ENCODE data around the gene PTPRR.

Gene PTPRR

GRCh38 chr12:70842136-70842535 is 78.4 kb downstream of the PTPRR start:
- Histone ChIP-seq H3K36me3 (ENCODE audit: control insufficient read depth in 4 of 4, insufficient read depth in 4 of 4, low read length in 3 of 4) (no peaks in the 10 kb centered on the region), H3K4me1 (ENCODE audit: control extremely low read depth in 1 of 4, control insufficient read depth in 4 of 4, insufficient read depth in 4 of 4, low read length in 3 of 4) (no peaks in the 10 kb centered on the region), H3K4me3 (ENCODE audit: control insufficient read depth in 1 of 7, extremely low read depth in 1 of 7, insufficient read depth in 4 of 7, low read depth in 2 of 7, low read length in 6 of 7) (no peak overlapping the region), H3K9me3 (ENCODE audit: control extremely low read depth in 1 of 5, control insufficient read depth in 4 of 5, insufficient read depth in 2 of 5, low read depth in 1 of 5, low read length in 4 of 5) (no peaks in the 10 kb centered on the region), H3K27ac (ENCODE audit: insufficient read depth in 1 of 2, low read depth in 1 of 2, low read length in 2 of 2, poor library complexity in 1 of 2, severe bottlenecking in 2 of 2) (no peak overlapping the region), H3K27me3 (replicated peaks in 2 of 5; ENCODE audit: control insufficient read depth in 4 of 5, insufficient read depth in 5 of 5, low read length in 4 of 5) (no peaks in the 10 kb centered on the region)
- no peak for DNase-seq
- WGBS (ENCODE audit: insufficient coverage): 100% methylated on average over 1 of the region's 1 CpG
- ChIA-PET POLR2A (no interaction called here), CTCF (no interaction called here)

DNA sequence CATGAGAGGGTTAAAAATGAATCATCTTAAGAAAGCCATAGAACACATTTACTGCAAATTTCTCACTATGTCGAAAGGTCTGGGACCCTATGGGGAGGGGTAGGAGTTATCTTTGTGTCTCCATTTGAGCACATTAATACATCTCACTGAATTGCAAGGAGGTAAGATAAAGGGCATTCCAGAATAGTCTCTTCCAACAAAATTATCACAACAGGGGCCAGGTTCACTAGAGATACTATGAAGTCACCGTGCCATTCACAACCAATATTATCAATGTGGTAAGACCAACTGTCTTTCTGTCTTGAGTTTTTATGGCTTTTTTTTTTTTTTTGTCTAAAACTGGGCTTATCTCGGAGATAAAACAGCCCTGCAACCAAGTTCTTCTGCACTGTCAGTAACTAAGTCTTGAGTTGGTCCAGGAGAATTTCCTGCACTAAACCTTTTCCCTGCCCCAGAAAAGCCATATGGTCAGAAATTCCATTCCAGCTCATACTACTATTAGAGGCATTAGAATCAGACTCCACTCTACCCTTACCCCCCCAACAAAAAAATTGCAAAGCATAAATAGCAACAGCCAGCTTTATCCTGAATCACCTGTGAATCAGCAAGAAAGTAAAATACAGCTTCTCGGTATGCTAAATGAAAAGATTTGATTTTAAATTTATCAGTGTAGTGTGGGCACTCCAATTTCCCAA is 79.7 kb downstream of the PTPRR start:
- no CpG with 5 or more reads among the region's 4 CpGs for WGBS (ENCODE audit: insufficient coverage)
- no peak for DNase-seq
- Histone ChIP-seq H3K4me3 (ENCODE audit: control insufficient read depth in 1 of 7, extremely low read depth in 1 of 7, insufficient read depth in 4 of 7, low read depth in 2 of 7, low read length in 6 of 7) (no peak overlapping the region), H3K9me3 (ENCODE audit: control extremely low read depth in 1 of 5, control insufficient read depth in 4 of 5, insufficient read depth in 2 of 5, low read depth in 1 of 5, low read length in 4 of 5) (no peaks in the 10 kb centered on the region), H3K27ac (ENCODE audit: insufficient read depth in 1 of 2, low read depth in 1 of 2, low read length in 2 of 2, poor library complexity in 1 of 2, severe bottlenecking in 2 of 2) (no peak overlapping the region), H3K4me1 (ENCODE audit: control extremely low read depth in 1 of 4, control insufficient read depth in 4 of 4, insufficient read depth in 4 of 4, low read length in 3 of 4) (no peaks in the 10 kb centered on the region), H3K36me3 (ENCODE audit: control insufficient read depth in 4 of 4, insufficient read depth in 4 of 4, low read length in 3 of 4) (no peaks in the 10 kb centered on the region), H3K27me3 (replicated peaks in 2 of 5; ENCODE audit: control insufficient read depth in 4 of 5, insufficient read depth in 5 of 5, low read length in 4 of 5) (no peaks in the 10 kb centered on the region)
- CTCF ChIA-PET: no interaction called here
- POLR2A ChIA-PET: no interaction called here

- DNase-seq: no peak
- Histone ChIP-seq H3K27ac (ENCODE audit: insufficient read depth in 1 of 2, low read depth in 1 of 2, low read length in 2 of 2, poor library complexity in 1 of 2, severe bottlenecking in 2 of 2) (no peak overlapping the region), H3K27me3 (replicated peaks in 2 of 5; ENCODE audit: control insufficient read depth in 4 of 5, insufficient read depth in 5 of 5, low read length in 4 of 5) (no peaks in the 10 kb centered on the region), H3K9me3 (ENCODE audit: control extremely low read depth in 1 of 5, control insufficient read depth in 4 of 5, insufficient read depth in 2 of 5, low read depth in 1 of 5, low read length in 4 of 5) (no peaks in the 10 kb centered on the region), H3K4me1 (ENCODE audit: control extremely low read depth in 1 of 4, control insufficient read depth in 4 of 4, insufficient read depth in 4 of 4, low read length in 3 of 4) (no peaks in the 10 kb centered on the region), H3K36me3 (ENCODE audit: control insufficient read depth in 4 of 4, insufficient read depth in 4 of 4, low read length in 3 of 4) (no peaks in the 10 kb centered on the region), H3K4me3 (ENCODE audit: control insufficient read depth in 1 of 7, extremely low read depth in 1 of 7, insufficient read depth in 4 of 7, low read depth in 2 of 7, low read length in 6 of 7) (no peak overlapping the region)
- ChIA-PET CTCF (no interaction called here), POLR2A (no interaction called here)
- 80% methylated on average over 1 of the region's 3 CpGs for WGBS (ENCODE audit: insufficient coverage)
Observed at GRCh38 chr12:70839544-70839943, 81.0 kb downstream of the PTPRR start.

DNA sequence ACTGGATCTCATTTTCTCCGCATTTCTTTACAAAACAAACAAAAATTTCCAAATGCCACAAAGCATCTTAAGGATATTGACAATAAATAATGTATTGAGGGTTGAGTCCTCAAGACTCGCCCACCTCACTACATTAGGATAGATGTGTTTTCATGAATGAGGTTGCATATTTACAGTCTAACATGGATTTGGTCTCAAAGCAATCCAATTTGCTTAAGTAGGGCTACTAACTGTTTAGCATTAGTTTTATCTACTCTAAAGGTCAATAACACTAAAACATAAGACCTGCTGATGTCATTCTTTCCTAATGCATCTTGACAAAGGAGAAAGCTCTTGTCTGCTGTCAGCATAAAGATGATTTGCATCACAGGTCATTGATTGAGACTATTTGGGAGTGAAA is 82.4 kb downstream of the PTPRR start:
- Histone ChIP-seq H3K4me3 (ENCODE audit: control insufficient read depth in 1 of 7, extremely low read depth in 1 of 7, insufficient read depth in 4 of 7, low read depth in 2 of 7, low read length in 6 of 7) (no peak overlapping the region), H3K36me3 (ENCODE audit: control insufficient read depth in 4 of 4, insufficient read depth in 4 of 4, low read length in 3 of 4) (no peaks in the 10 kb centered on the region), H3K27ac (ENCODE audit: insufficient read depth in 1 of 2, low read depth in 1 of 2, low read length in 2 of 2, poor library complexity in 1 of 2, severe bottlenecking in 2 of 2) (no peak overlapping the region), H3K27me3 (replicated peaks in 2 of 5; ENCODE audit: control insufficient read depth in 4 of 5, insufficient read depth in 5 of 5, low read length in 4 of 5) (no peaks in the 10 kb centered on the region), H3K4me1 (ENCODE audit: control extremely low read depth in 1 of 4, control insufficient read depth in 4 of 4, insufficient read depth in 4 of 4, low read length in 3 of 4) (no peaks in the 10 kb centered on the region), H3K9me3 (ENCODE audit: control extremely low read depth in 1 of 5, control insufficient read depth in 4 of 5, insufficient read depth in 2 of 5, low read depth in 1 of 5, low read length in 4 of 5) (no peaks in the 10 kb centered on the region)
- no CpG with 5 or more reads among the region's 2 CpGs for WGBS (ENCODE audit: insufficient coverage)
- DNase-seq: no peak
- ChIA-PET POLR2A (no interaction called here), CTCF (no interaction called here)

- POLR2A ChIA-PET: no interaction called here
Observed at GRCh38 chr12:70837026-70837425, 83.5 kb downstream of the PTPRR start.

GRCh38 chr12:70835948-70836347 is 84.6 kb downstream of the PTPRR start:
- no peaks in the 10 kb centered on the region for H3K9me3 ChIP-seq (ENCODE audit: control extremely low read depth in 1 of 5, control insufficient read depth in 4 of 5, insufficient read depth in 2 of 5, low read depth in 1 of 5, low read length in 4 of 5)
- WGBS (ENCODE audit: insufficient coverage): 86% methylated on average over 1 of the region's 2 CpGs
- ChIA-PET POLR2A (no interaction called here), CTCF (no interaction called here)
- H3K36me3 ChIP-seq (ENCODE audit: control insufficient read depth in 4 of 4, insufficient read depth in 4 of 4, low read length in 3 of 4): no peaks in the 10 kb centered on the region
- DNase-seq: no peak
- H3K4me3 ChIP-seq (ENCODE audit: control insufficient read depth in 1 of 7, extremely low read depth in 1 of 7, insufficient read depth in 4 of 7, low read depth in 2 of 7, low read length in 6 of 7): no peak overlapping the region
- H3K27me3 ChIP-seq (replicated peaks in 2 of 5; ENCODE audit: control insufficient read depth in 4 of 5, insufficient read depth in 5 of 5, low read length in 4 of 5): no peaks in the 10 kb centered on the region
- H3K4me1 ChIP-seq (ENCODE audit: control extremely low read depth in 1 of 4, control insufficient read depth in 4 of 4, insufficient read depth in 4 of 4, low read length in 3 of 4): no peaks in the 10 kb centered on the region
- H3K27ac ChIP-seq (ENCODE audit: insufficient read depth in 1 of 2, low read depth in 1 of 2, low read length in 2 of 2, poor library complexity in 1 of 2, severe bottlenecking in 2 of 2): no peak overlapping the region

More at GRCh38 chr12:70837026-70837425, 83.5 kb downstream of the PTPRR start:
- Histone ChIP-seq H3K36me3 (ENCODE audit: control insufficient read depth in 4 of 4, insufficient read depth in 4 of 4, low read length in 3 of 4) (no peaks in the 10 kb centered on the region), H3K27ac (ENCODE audit: insufficient read depth in 1 of 2, low read depth in 1 of 2, low read length in 2 of 2, poor library complexity in 1 of 2, severe bottlenecking in 2 of 2) (no peak overlapping the region), H3K4me1 (ENCODE audit: control extremely low read depth in 1 of 4, control insufficient read depth in 4 of 4, insufficient read depth in 4 of 4, low read length in 3 of 4) (no peaks in the 10 kb centered on the region), H3K4me3 (ENCODE audit: control insufficient read depth in 1 of 7, extremely low read depth in 1 of 7, insufficient read depth in 4 of 7, low read depth in 2 of 7, low read length in 6 of 7) (no peak overlapping the region), H3K27me3 (replicated peaks in 2 of 5; ENCODE audit: control insufficient read depth in 4 of 5, insufficient read depth in 5 of 5, low read length in 4 of 5) (no peaks in the 10 kb centered on the region), H3K9me3 (ENCODE audit: control extremely low read depth in 1 of 5, control insufficient read depth in 4 of 5, insufficient read depth in 2 of 5, low read depth in 1 of 5, low read length in 4 of 5) (no peaks in the 10 kb centered on the region)
- no peak for DNase-seq
- CTCF ChIA-PET: no interaction called here

DNA sequence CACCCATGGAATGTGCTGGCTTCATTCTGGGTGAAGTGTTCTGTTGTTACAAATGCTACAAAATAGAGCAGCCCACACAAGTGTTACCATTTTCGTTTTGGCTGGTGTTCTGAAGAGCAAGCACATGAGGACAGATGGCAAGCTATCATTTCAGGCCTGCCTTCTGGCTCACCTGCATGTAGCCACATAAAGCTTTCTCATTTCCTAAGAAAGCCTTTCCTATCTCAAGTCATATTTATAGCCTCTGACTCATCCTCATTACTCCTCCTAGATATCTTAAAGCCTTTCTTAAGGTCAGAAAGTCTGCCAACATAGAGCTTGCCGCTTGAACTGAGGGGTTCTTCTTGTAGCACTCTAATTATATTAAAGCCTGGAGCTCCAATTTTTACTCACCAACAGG is 89.0 kb downstream of the PTPRR start:
- H3K9me3 ChIP-seq (ENCODE audit: control extremely low read depth in 1 of 5, control insufficient read depth in 4 of 5, insufficient read depth in 2 of 5, low read depth in 1 of 5, low read length in 4 of 5): no peaks in the 10 kb centered on the region
- WGBS (ENCODE audit: insufficient coverage): 83% methylated on average over 2 of the region's 2 CpGs
- ChIA-PET POLR2A (no interaction called here), CTCF (no interaction called here)
- peak in 1 of 3 donors; percentile 2 for DNase-seq
- no peaks in the 10 kb centered on the region for H3K36me3 ChIP-seq (ENCODE audit: control insufficient read depth in 4 of 4, insufficient read depth in 4 of 4, low read length in 3 of 4)
- H3K4me3 ChIP-seq (ENCODE audit: control insufficient read depth in 1 of 7, extremely low read depth in 1 of 7, insufficient read depth in 4 of 7, low read depth in 2 of 7, low read length in 6 of 7): no peak overlapping the region
- no peaks in the 10 kb centered on the region for H3K27me3 ChIP-seq (replicated peaks in 2 of 5; ENCODE audit: control insufficient read depth in 4 of 5, insufficient read depth in 5 of 5, low read length in 4 of 5)
- H3K27ac ChIP-seq (ENCODE audit: insufficient read depth in 1 of 2, low read depth in 1 of 2, low read length in 2 of 2, poor library complexity in 1 of 2, severe bottlenecking in 2 of 2): no peak overlapping the region
- H3K4me1 ChIP-seq (ENCODE audit: control extremely low read depth in 1 of 4, control insufficient read depth in 4 of 4, insufficient read depth in 4 of 4, low read length in 3 of 4): no peaks in the 10 kb centered on the region

All from common myeloid progenitor, CD34-positive (primary cell).